Calu3 (cell line): Measurements from ENCODE around the gene TMPRSS11A. TPM values are rescaled to one million over a fixed set of nuclear protein-coding genes. Genes with fewer than 3 reads are reported as not detected.

ENCODE experiments used
- BruUV-seq: library from RNA; stranded (reverse); fragments of 400-500 nt; replicated peaks from 2 replicates; lab custom pipeline; 2021; lab: Mats Ljungman, UMichigan
- CTCF ChIA-PET: fragments of 300-600 bp; sonication (Branson Sonifier 250); formaldehyde crosslinking; loops from one replicate; lab custom pipeline; 2022; ENCODE audit warnings: antibody characterized with exemption; lab: Charles Lee
- DNase-seq: peaks from one replicate; pipeline ENCODE4 v3.0.0; 2022
- H3K27ac Mint-ChIP-seq: one replicate; pipeline ENCODE4 v1.8.0; 2022; ENCODE audit warnings: mixed read lengths; ENCODE audit not compliant: unreplicated experiment
- H3K27me3 Mint-ChIP-seq: one replicate; pipeline ENCODE4 v1.8.0; 2022; ENCODE audit warnings: mixed read lengths; ENCODE audit not compliant: unreplicated experiment
- H3K36me3 Mint-ChIP-seq: one replicate; pipeline ENCODE4 v1.8.0; 2022; ENCODE audit warnings: mild to moderate bottlenecking, moderate library complexity, mixed read lengths; ENCODE audit not compliant: insufficient read depth, unreplicated experiment
- H3K4me1 Mint-ChIP-seq: one replicate; pipeline ENCODE4 v1.8.0; 2022; ENCODE audit warnings: mild to moderate bottlenecking, low read depth, mixed read lengths; ENCODE audit not compliant: unreplicated experiment
- H3K4me3 Mint-ChIP-seq: one replicate; pipeline ENCODE4 v1.8.0; 2022; ENCODE audit warnings: mild to moderate bottlenecking, low read depth, moderate library complexity, mixed read lengths; ENCODE audit not compliant: unreplicated experiment
- H3K9me3 Mint-ChIP-seq: one replicate; pipeline ENCODE4 v1.8.0; 2022; ENCODE audit warnings: low read depth, mixed read lengths; ENCODE audit not compliant: unreplicated experiment
- CTCF ChIP-seq: fragments of 200-600 bp; IDR thresholded peaks from one replicate; pipeline ENCODE4 v1.8.0; 2022; ENCODE audit warnings: antibody characterized with exemption; ENCODE audit not compliant: unreplicated experiment
- intact Hi-C: fragments of 100-400 bp; cut with micrococcal nuclease; formaldehyde crosslinking; loops from one replicate; pipeline ENCODE4 v1.10.0; 2022; ENCODE audit not compliant: unreplicated experiment
- total RNA-seq: library from RNA; stranded (reverse); gene quantifications from 2 replicates; pipeline ENCODE4 v1.2.3, GENCODE V29; 2022

Gene TMPRSS11A
- total RNA-seq, 1 experiment from 2014 or later, result not detected

DNA sequence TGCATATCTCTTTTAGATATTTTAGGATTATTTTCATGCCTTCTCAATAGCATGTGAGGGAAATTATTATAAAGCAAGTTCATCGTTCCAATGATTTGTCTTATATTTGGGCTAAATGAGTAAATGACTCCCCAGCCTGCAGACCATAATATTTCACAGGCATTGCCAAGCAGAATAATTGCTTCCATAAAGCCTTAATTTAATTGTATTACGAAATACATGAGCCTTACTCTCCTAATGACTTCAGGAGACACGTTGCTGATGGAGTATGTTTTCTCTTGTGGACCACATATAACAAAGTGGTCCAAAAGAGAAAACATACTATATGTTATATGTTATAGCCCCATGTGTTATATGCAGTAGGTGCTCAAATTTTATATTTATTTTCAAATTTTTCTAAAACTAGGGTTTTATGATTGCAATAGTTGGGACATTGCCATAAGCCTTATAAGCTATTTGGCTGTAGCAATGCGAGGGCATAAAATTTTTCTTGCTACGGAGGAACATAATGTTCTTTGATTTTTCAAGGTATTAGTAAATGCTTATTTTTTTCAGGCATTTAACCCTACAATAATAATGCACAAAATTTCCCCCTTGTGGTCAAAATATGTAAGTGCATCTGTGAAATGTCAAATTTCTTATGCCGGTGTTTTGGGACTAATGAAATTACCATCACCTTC is 53.2 kb downstream of the TMPRSS11A start:
- DNase-seq, result no peak
- no peak overlapping the region for H3K4me3 Mint-ChIP-seq
- no peaks in the 10 kb centered on the region for H3K9me3 Mint-ChIP-seq
- no peaks in the 10 kb centered on the region for H3K27me3 Mint-ChIP-seq
- no peaks in the 10 kb centered on the region for H3K36me3 Mint-ChIP-seq
- BruUV-seq, result no TSS peak
- no peak overlapping the region for H3K27ac Mint-ChIP-seq
- peak; percentile 26 for TF ChIP-seq CTCF
- intact Hi-C loops, result loop anchor here (2.0 to 5.0 kb wide), 3 partner anchors 37 to 363 kb away; partner anchors contain the start of gene CENPC
- CTCF ChIA-PET, result no interaction called here
- no peaks in the 10 kb centered on the region for H3K4me1 Mint-ChIP-seq

DNA sequence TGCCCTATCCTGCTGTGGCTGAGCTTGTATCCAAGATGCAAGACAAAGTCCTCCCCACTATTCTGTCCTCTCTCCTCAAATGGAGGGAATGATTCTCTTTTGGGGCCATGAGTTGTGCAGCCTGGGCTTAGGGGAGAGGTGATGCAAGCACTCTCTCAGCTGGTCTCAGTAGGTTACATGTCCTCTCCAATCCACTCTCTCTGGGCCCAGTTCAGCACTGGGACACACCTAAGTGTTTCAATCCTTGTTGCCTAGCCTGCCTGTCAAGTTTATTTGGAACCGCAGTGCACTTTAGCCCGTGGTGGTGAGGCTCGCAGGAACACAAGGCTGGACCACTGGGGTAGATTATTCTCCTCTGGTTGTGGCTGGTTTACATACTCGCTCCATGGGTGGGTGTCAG is 55.6 kb downstream of the TMPRSS11A start:
- no TSS peak for BruUV-seq
- CTCF ChIA-PET, result no interaction called here
- no peaks in the 10 kb centered on the region for H3K9me3 Mint-ChIP-seq
- no peak overlapping the region for H3K27ac Mint-ChIP-seq
- DNase-seq, result no peak
- H3K4me1 Mint-ChIP-seq, result no peaks in the 10 kb centered on the region
- no peak for TF ChIP-seq CTCF
- no peaks in the 10 kb centered on the region for H3K27me3 Mint-ChIP-seq
- intact Hi-C loops, result no loop called here
- no peak overlapping the region for H3K4me3 Mint-ChIP-seq
- no peaks in the 10 kb centered on the region for H3K36me3 Mint-ChIP-seq

GRCh38 chr4:67899096-67899495 is 64.2 kb downstream of the TMPRSS11A start:
- Mint-ChIP-seq H3K27ac (no peak overlapping the region), H3K27me3 (no peaks in the 10 kb centered on the region), H3K4me1 (no peaks in the 10 kb centered on the region), H3K4me3 (no peak overlapping the region), H3K36me3 (no peaks in the 10 kb centered on the region), H3K9me3 (no peaks in the 10 kb centered on the region)
- CTCF ChIA-PET, result no interaction called here
- no TSS peak for BruUV-seq
- no peak for DNase-seq
- intact Hi-C loops, result no loop called here
- no peak for TF ChIP-seq CTCF

DNA sequence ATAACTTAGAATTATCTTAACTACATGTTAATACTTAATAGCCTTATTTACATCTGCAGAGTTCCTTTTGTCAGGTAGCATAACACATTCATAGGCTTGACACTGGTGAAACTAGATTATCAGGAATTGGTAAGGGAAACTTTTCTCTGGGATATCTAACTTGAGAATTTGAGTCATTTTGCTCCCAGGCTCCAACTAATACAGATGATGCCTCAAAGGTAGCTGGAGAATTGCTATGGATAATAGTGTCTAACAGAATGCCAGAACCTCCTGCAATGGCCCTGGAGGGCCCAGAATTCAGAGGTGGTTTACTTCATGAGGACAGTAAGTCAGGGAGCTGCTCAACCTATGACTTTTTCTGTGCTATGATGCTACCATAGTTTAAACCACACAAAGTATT is 65.6 kb downstream of the TMPRSS11A start:
- Mint-ChIP-seq H3K27ac (no peak overlapping the region), H3K9me3 (no peaks in the 10 kb centered on the region), H3K36me3 (no peaks in the 10 kb centered on the region), H3K4me1 (no peaks in the 10 kb centered on the region), H3K27me3 (no peaks in the 10 kb centered on the region), H3K4me3 (no peak overlapping the region)
- CTCF ChIA-PET, result no interaction called here
- no peak for TF ChIP-seq CTCF
- no peak for DNase-seq
- no TSS peak for BruUV-seq
- intact Hi-C loops, result no loop called here
